Posterior vena cava (tissue), 2 donors: Measurements from ENCODE around the gene MYH10. TPM values are rescaled to one million over a fixed set of nuclear protein-coding genes. Genes with fewer than 3 reads are reported as not detected.
"Not testable (repeated sequence)": the region's sequence is repeated elsewhere in the genome, so short reads cannot be mapped to it uniquely, and the experiment has no call there.

Experiments used
- DNase-seq: peaks from one replicate; pipeline ENCODE4 v3.0.0-alpha.2; 2020; ENCODE audit warnings: low spot score
- intact Hi-C, 2 donors: fragments of 100-400 bp; cut with DNase I; formaldehyde crosslinking; loops; one replicate each; pipeline versions ENCODE4 v1.14.1 to v1.14.2; 2022 to 2023
- total RNA-seq, 2 donors: library from RNA; stranded (reverse); fragmentation: NEBNext Ultra II Directional; extraction: Animal tissue kit (Norgen Biotek cat#: 25700); gene quantifications; one replicate each; pipeline ENCODE4 v1.2.1, GENCODE V29; 2021
- donor health status: DM: yes; HTN: yes; CAD: no.
- donor health status: DM: yes; HTN: yes; CAD: no.

MYH10 gene
- total RNA-seq, 2 donors from 2014 or later = 232 to 233 TPM

- DNase-seq = no peak
- intact Hi-C loops = loop anchor here in 1 of 2 donors (10.0 kb wide), 1 partner anchor 168 kb away; the partner anchor contains the start of gene CCDC42
These were observed 53.8 kb downstream of the MYH10 start for GRCh38 chr17:8576559-8577294.

GRCh38 chr17:8574687-8575086 lies 55.8 kb downstream of the MYH10 start:
- intact Hi-C loops = loop anchor here in 1 of 2 donors (10.0 kb wide), 1 partner anchor 170 kb away; the partner anchor contains the start of gene CCDC42
- no peak for DNase-seq

GRCh38 chr17:8572764-8573163 lies 57.8 kb downstream of the MYH10 start:
- intact Hi-C loops = loop anchor here (2.0 to 10.0 kb wide), 2 partner anchors 172 to 174 kb away; partner anchors contain the start of gene CCDC42 (in 1 of the 2)
- no peak for DNase-seq

- no peak for DNase-seq
- intact Hi-C loops = no loop called here
These were observed 66.4 kb downstream of the MYH10 start for GRCh38 chr17:8563981-8564602.

- intact Hi-C loops = no loop called here
- DNase-seq = no peak
These were observed 67.3 kb downstream of the MYH10 start for GRCh38 chr17:8563024-8563776.

GRCh38 chr17:8558144-8558543 lies 72.4 kb downstream of the MYH10 start:
- intact Hi-C loops = no loop called here
- no peak for DNase-seq

- intact Hi-C loops = no loop called here
- no peak for DNase-seq
These were observed 73.2 kb downstream of the MYH10 start for GRCh38 chr17:8557176-8557806.

- intact Hi-C loops = no loop called here
- DNase-seq = no peak
These were observed 74.5 kb downstream of the MYH10 start for GRCh38 chr17:8556074-8556473.

GRCh38 chr17:8555062-8555461 lies 75.5 kb downstream of the MYH10 start:
- intact Hi-C loops = no loop called here
- no peak for DNase-seq

- no peak for DNase-seq
- intact Hi-C loops = no loop called here
These were observed 77.8 kb downstream of the MYH10 start for GRCh38 chr17:8552577-8553320.

GRCh38 chr17:8542599-8543502 lies 87.7 kb downstream of the MYH10 start:
- no peak for DNase-seq
- intact Hi-C loops = no loop called here

GRCh38 chr17:8539976-8540375 lies 90.5 kb downstream of the MYH10 start:
- intact Hi-C loops = not testable (repeated sequence)

GRCh38 chr17:8537734-8538133 lies 92.8 kb downstream of the MYH10 start:
- intact Hi-C loops = no loop called here
- DNase-seq = no peak

More at GRCh38 chr17:8539976-8540375, 90.5 kb downstream of the MYH10 start:
- not testable (repeated sequence) for DNase-seq

- no peak for DNase-seq
- intact Hi-C loops = no loop called here
These were observed 95.9 kb downstream of the MYH10 start for GRCh38 chr17:8534498-8535188.

GRCh38 chr17:8532021-8532420 lies 98.5 kb downstream of the MYH10 start:
- DNase-seq = no peak
- intact Hi-C loops = no loop called here

GRCh38 chr17:8522577-8522976 lies 107.9 kb downstream of the MYH10 start:
- intact Hi-C loops = no loop called here
- DNase-seq = no peak

GRCh38 chr17:8520981-8521380 lies 109.5 kb downstream of the MYH10 start:
- intact Hi-C loops = no loop called here
- DNase-seq = no peak
